DMS 273 (cell line): ENCODE data around the gene PLEKHH1.

Source experiments
- DNase-seq: peaks from one replicate; lab custom pipeline; 2025; ENCODE audit not compliant: unreplicated experiment; lab: John Stamatoyannopoulos, UW

Gene PLEKHH1

DNA sequence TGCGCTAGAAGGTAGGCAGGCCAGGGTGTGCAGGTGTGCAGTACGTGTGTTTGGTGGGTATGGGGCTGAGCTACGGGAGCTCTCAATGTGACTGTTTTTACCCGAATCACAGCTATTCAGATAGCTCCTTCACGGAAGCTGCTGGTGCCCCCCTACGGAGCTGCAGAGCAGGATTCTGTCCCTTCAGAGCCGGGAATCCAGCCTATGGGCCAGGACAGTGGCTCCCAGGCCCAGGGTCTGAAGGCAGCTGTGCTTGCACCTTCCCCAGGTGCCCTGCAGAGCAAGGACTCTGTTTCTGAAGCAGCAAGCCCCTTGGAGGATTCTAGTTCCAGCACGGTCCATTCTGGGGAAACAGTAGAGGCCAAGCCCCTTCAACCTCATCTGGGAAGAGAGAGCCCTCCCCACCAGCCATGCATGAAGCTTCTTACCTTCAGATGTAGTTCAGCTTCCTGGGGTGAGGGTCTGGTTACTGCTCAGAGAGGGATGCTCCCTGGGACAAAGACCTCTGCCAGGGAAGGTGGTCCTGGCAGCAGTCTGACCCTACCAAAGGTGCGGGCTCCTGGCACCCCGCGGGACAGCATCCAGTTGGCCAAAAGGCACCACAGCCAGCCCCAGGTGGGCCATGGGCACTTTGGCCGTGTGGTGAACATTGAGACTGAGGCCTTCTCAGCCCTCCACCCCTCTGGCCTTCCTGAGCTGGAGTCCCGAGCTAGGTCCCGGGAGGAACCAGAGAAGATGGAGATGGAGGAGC, 29.1 kb downstream of the PLEKHH1 start:
- no peak for DNase-seq

DNA sequence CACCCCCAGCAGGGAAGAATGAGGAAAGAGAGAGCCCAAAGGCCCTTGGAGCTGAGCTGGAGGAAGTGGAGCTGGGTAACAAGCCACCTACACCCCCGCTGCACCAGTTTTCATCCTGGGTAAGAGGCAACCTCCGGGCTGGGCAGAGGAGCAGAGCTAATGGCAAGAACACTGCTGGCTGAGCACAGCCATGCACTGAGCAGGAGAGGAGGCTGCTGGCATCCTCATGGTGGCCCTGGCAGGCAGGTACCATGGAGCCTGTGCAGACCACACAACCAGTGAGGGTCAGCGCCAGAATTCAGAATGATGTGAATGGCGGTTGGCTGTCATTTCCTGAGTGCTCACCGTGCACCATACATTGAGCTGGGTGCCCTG, 29.7 kb downstream of the PLEKHH1 start:
- no peak for DNase-seq

DNA sequence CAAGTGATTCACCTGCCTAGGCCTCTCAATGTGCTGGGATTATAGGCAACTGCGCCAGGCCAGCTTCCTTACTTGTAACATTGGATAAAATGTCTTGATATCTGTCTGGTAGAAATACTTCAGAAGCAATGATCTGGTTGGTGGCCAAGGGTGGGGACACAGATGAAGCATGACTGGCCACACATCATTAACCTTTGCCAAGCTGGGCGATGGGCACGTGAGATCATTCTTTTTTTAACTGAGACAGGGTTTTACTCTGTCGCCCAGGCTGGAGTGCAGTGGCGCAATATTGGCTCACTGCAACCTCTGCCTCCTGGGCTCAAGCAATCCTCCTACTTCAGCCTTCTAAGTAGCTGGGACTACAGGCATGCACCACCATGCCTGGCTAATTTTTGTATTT, 31.1 kb downstream of the PLEKHH1 start:
- DNase-seq: no peak

- no peak for DNase-seq
These were observed 33.8 kb downstream of the PLEKHH1 start for GRCh38 chr14:67566908-67567307.

DNA sequence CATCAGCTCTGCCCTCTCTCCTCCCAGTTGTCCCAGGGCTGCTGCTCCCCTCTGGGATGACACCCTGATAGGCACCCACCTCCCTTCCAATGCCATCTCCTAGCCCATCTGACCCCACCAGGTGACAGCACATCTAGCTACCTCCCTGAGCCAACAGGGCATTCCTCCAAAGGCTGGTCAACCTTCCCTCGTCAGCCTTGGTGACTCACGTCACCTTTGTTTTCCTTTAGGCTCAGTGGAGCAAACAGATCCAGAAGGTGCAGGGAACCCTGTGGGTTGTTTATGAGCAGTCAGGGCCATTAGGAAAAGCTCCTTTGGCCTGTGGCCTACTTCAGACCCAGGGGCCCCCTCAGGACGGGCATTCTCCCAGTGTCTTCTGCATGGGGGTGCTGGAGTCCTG, 34.6 kb downstream of the PLEKHH1 start:
- DNase-seq: no peak

GRCh38 chr14:67569011-67569650, 36.0 kb downstream of the PLEKHH1 start:
- DNase-seq: peak; percentile 30

DNA sequence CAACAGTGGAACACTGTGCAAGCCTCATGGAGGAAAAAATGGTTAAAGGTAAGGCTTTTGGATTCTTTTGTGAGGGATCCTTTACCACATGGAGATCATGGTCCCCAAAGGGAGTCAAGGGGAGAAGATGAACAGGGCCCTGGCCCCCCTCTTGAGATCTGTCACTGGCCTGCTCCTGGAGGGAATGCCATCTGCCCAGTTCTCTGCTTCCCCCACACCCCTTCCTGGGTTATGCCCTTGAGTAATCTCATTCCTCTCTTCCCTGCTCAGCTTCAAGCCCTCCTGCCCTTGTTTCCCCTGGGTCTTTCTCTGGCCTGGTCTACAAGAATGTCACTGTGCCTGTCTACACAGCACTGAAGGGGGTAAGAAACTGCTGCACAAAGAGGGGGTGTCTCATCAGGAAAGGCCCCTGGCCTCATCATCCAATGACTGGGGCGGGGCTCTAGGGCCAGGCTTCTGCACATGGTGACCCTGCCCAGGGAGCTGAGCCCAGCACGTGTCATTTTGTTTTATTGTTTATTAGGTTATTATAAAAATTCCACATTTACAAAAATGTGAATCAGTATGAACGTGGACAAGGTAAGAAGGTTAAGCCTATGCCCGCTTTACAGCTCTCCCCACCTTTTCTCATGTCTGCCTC, 36.7 kb downstream of the PLEKHH1 start:
- peak; percentile 29 for DNase-seq

- no peak for DNase-seq
These were observed 37.4 kb downstream of the PLEKHH1 start for GRCh38 chr14:67570453-67570852.

DNA sequence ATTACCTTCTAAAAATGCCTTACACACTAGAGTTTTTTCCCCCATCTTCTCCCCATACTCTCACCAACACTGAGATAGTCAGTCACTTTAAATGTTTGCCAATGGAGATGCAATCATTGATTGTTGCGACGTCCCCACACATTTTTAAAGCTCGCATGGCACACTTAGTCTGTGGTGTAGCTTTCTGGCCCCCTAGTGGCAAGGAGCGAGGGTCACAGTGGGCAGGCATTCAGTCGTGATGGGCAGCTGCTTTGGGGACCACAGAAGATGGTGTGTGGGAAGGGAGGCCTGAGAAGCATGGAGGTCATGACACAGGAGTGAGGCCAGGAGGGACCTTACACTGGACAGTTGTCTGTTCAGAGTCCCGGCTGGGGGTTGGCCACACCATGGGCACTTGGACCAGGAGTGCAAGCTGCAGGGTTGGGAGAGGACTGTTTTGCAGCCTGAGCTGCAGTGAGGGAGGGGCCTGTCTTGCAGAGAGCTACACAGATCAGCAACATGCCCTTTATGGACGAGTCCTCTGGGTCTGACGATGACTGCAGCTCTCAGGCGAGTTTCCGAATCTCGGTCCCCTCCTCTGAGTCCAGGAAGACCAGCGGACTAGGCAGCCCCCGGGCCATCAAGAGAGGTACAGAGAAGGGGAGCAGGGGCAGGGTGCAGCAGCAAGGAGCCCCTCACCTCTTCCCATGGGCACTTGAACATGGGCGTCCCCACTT, 38.3 kb downstream of the PLEKHH1 start:
- peak; percentile 80 for DNase-seq

DNA sequence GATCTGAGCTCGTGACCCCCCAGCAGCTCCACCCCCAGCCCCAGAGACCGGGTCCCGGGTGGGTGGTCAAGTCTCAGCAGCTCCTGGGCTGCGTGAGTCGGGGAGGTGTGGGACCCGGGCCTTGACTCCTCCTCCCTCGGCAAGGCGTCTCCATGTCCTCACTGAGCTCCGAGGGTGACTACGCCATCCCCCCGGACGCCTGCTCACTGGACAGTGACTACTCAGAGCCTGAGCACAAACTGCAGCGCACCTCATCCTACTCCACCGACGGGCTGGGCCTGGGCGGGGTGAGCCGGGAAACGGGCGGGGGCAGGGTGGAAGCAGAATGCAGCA, 38.9 kb downstream of the PLEKHH1 start:
- no peak for DNase-seq

DNA sequence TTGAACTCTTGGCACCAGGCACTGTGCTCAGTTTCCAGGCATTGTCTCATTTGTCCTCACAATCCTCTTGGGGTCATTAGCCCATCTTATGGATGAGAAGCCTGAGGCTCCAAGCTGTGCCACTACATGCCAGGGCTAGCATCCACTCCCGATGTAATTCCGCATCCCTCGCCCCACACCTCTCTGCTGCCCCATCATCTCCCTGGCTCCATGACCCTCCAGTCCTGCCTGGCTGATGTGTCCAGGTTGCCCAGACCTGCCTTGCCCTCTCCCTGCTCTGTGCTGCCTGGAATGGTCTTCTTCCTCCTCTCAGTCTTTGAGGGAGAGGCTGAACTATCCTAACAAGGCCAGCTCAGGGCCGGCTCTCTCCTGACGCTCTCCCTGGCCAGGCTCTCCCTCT, 39.5 kb downstream of the PLEKHH1 start:
- DNase-seq: no peak

DNA sequence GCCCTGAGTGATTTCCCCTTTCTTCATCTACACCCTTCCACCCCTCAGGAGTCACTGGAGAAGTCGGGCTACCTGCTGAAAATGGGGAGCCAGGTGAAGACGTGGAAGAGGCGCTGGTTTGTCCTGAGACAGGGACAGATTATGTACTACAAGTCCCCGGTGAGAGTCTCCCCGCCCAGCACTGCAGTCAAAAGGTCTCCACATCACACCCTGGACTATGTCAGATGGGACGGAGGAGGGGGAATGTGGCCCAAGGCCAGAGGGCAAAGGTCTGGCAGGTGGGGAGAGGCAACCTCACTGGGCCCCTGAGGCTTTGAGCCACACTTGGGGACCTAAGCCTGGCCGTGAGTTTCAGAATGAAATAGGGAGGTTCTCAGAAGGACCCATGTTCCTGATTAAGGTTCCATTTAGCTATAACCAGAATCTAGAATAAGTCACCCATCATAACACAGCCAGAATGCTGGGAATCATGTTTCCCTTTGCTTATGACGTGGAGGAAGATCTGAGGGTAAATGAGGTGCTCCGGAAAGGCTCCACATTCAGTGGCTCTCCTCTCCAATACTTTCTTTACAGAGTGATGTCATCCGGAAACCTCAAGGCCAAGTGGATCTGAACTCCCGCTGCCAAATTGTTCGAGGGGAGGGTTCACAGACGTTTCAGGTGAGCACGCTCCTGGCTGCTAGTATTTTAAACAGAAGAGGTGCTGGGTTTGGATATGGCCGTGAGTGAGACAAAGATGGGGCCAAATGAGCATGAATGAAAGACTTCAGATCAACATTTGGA, 40.3 kb downstream of the PLEKHH1 start:
- no peak for DNase-seq

DNA sequence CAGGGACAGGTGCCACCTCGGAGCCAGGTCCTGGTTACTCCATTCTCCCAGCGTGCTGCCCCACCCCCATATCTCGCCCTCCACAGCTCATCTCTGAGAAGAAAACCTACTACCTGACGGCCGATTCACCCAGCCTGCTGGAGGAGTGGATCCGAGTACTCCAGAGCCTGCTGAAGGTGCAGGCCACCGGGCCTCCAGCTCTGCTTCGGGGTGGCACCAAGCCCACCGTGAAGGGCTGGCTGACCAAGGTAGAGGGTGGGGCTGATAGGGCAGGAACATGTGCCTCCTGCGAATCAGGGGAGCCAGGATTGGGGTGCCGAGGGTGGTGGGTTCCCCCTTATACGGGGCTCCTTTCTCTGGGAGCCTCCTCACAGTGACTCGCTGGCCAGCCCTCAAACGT, 41.1 kb downstream of the PLEKHH1 start:
- DNase-seq: no peak

DNA sequence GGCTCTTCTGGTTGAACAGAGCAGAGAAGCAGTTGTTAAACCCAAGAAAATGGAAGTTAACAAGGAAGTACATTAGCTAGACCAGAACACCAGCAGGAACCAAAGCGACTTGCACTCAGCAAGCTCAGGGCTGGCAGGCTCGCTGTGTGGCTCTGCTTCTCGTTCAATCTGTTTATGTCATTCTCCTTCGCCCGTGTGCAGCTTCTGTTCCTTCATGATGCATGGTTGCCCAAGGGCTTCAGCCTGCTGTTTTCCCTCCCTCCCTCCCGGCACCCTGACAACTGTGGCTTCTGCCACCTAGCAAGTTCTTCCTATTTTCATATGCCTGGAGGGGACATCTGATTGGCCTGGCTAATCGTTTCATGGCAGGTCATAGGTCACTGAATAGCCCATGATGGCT, 41.7 kb downstream of the PLEKHH1 start:
- DNase-seq: no peak

DNA sequence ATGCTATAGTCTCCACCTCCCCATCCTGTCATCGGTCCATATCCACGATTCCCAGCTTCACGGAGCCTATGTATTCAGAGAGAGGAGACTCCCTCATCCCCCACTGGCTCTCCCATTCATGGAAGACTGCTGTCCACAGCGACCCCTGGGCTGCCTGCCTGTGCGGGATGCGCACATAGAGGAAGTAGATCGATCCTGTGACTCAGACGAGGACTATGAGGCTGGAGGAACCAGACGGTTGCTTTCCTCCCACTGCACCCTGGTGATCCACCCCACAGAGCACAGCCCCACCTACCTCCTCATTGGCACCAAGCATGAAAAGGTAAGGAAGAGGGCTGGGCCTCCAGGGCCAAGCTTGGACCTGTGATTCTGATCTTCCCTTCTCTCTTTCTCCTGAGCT, 42.6 kb downstream of the PLEKHH1 start:
- no peak for DNase-seq

DNA sequence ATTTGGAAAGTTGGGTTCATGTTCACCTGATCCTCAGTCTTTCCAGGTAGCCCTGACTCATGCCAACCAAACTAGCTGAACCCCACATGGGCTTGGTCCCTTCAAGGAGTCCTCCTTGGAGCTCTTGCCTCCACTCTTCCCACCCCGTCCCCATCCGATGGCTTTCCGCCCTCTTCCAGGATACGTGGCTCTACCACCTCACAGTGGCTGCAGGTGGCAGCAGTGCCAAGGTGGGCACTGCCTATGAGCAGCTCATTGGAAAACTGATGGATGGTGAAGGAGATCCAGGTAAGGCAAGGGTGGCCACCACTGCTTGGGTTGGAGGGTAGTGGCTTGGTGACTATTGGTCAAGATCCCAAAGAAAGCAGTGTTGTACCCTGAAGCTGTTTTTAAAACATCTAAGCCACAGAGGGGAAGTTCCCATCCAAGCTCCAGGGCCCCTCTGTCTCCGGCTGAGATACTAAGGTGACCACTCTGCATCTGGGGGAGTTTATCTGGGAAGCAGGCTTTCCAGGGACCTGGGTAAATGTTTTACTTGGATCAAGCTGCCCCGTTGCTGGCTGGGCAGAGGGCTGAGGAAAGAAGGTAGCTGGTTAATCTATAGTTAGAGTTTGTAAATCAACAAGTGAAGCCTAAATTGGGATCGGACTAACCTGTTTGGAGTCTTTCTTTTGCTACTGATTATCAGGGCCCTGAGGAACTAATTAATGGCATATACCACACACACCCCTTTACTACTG, 43.3 kb downstream of the PLEKHH1 start:
- DNase-seq: no peak

DNA sequence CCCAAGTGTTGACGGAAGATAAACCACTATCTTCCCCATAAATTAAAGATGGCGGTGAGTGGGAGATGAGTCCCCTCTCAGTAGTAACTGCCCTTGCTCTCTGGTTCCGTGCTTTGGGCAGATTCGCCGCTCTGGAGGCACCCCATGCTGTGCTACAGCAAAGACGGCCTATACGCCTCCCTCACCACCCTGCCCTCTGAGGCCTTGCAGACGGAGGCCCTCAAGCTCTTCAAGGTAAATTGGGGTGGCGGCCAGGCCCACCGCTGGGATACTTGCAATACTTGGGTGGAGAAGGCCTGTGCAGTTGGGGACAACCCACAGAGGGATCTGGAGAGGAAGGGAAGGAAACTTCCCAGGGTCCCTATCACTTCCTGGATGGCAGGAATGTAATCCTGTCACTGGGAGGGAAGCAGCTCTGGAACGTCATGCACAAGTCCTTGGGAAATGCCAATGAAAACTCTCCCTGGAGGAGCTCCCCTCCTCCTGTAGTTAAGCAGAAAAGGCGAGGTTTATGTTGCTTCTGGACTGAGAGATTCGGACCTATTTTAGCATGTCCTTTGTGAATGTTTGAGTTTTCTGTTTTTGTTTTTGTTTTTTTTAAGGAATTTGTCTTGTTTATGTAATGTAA, 44.2 kb downstream of the PLEKHH1 start:
- no peak for DNase-seq

DNA sequence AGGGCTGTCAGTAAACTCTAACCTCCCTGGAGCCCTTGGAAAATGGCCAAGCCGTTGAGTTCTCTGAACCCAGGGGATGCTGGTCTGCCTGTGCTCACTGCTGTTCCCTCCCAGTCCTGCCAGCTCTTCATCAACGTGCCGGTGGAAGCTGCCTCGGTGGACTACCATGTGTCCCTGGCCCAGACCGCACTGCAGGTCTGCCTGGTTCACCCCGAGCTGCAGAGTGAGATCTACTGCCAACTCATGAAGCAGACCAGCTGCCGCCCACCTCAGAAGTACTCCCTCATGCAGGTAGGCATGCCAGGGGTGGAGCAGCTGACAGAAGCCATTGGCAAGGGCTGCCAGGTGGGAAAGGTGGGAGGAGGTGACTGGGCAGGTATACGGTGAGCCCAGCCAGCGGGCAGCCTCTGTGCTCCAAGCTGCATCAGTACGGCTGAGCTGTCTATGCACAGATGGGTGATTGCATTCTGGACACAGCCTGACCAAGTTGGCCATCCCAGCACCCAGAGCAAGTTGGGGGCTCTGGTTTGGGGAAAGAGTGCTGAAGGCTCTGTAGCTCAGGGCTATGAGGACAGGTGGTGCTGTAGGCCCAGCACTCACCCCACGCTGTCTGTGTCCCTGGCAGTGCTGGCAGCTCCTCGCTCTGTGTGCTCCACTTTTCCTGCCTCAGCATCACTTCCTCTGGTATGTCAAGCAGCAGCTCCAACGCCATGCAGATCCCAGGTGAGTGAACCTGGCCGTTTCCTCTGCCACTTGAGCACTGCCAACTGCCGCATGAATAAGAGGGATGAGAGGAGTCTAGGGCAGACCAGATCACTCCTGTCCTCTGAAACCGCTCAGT, 45.0 kb downstream of the PLEKHH1 start:
- DNase-seq: peak; percentile 33

- DNase-seq: no peak
These were observed 46.0 kb downstream of the PLEKHH1 start for GRCh38 chr14:67579040-67579439.
